HL-60/S4 treated with phorbol 12-myristate 13-acetate at 8.2 ng/mL for 4 days and 3 days (cell line): Measurements from ENCODE around the gene TEKT3.

Experiments used
- in situ Hi-C: fragments of 300-500 bp; cut with MboI; formaldehyde crosslinking; loops from 2 replicates; pipeline ENCODE4 v1.15.0; 2022; ENCODE audit warnings: low sequenced_read_pairs

TEKT3 gene

GRCh38 chr17:15350777-15351477 is 9.5 kb upstream of the TEKT3 start:
- in situ Hi-C loops: no loop called here

DNA sequence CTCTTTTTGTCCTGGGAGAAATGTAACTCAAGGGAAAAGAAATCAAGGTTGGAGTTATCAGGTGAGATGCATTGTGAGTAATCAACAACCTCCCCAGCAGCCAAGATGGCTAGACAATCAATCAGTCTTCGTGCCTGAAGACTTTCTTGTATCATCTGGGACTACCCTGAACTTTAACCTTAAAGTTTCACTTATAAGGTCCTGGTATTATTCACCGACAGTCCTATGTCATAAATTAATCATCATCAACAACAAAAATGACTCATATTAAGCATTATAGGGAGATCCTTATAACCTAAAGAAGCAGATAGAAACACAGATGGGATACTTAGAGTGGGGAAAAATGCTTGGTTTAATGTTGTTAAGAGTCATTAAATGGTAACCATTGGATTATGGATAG is 7.7 kb upstream of the TEKT3 start:
- in situ Hi-C loops: no loop called here

- in situ Hi-C loops: no loop called here
Observed at GRCh38 chr17:15348021-15348420, 6.6 kb upstream of the TEKT3 start.

DNA sequence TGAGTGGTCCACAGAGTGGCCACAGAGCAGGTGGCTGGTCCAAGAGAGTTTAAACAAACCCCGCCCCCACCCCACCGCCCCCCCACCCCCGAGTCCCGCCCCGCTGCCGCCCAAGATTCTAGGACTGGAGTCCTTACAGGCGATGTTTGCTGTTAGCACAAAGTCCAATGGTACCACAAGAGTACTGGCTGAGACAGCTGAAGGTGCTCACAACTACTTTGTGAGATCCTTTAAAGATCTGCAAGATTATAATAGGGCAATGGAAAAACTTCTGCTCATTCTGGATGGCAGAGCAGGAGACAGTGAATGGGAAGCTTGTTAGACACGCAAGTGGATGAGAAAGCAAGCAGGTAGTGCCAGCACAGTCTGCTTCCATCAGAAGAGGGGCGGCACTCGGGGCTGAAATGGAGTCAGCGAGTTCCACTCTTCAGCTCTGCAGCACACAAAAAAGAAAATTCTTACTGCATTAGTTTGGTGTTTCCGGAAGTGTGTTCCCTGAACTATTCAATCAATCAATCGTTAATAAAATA is 4.7 kb upstream of the TEKT3 start:
- in situ Hi-C loops: no loop called here

DNA sequence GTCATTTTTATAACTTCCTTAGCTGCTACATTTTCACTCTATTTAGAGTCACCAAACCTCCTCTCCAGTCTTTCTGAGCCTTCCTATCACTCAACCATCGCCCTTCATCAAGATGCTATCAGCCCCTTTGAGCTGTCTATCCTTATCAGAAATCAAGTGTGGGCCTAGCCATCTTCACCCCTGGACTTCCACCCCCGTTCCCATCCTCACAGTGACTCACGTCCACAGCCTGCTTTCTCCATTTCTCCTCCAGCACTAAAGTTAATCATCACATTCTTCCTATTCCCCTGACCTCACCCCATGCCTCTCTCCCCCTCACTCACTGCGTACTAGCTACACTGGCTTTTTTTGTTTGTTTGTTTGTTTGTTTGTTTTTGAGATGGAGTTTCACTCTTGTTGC is 2.4 kb upstream of the TEKT3 start:
- in situ Hi-C loops: no loop called here

GRCh38 chr17:15342460-15342859 is 1.1 kb upstream of the TEKT3 start:
- in situ Hi-C loops: no loop called here

GRCh38 chr17:15341966-15342365 is 569 bp upstream of the TEKT3 start:
- in situ Hi-C loops: no loop called here

GRCh38 chr17:15340966-15341365 is 431 bp downstream of the TEKT3 start:
- in situ Hi-C loops: no loop called here

GRCh38 chr17:15335446-15335845 is 6.0 kb downstream of the TEKT3 start:
- in situ Hi-C loops: no loop called here

GRCh38 chr17:15334266-15334665 is 7.1 kb downstream of the TEKT3 start:
- in situ Hi-C loops: no loop called here

- in situ Hi-C loops: no loop called here
Observed at GRCh38 chr17:15332338-15332737, 9.1 kb downstream of the TEKT3 start.

GRCh38 chr17:15323131-15323530 is 18.3 kb downstream of the TEKT3 start:
- in situ Hi-C loops: no loop called here

GRCh38 chr17:15321556-15322251 is 19.7 kb downstream of the TEKT3 start:
- in situ Hi-C loops: no loop called here

GRCh38 chr17:15319452-15320010 is 21.9 kb downstream of the TEKT3 start:
- in situ Hi-C loops: no loop called here

DNA sequence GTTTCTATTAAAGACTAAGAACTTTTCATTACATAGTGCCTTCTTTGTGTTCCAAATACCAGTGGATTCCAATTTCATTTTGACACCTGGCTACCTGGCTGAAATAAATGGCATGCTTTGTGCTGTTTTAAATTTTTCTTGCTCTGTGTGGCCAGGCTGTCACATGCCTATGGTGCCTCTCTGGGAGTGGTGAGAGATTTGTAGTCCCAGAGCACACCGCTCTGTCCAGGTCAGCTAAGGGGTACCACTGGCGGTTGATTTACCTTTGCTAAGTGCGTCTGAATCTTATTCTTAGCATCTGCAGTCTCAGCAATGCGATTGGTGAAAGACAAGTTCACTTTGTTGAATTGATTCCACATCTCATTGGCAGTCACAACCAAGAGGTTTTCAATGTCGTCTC is 29.4 kb downstream of the TEKT3 start:
- in situ Hi-C loops: no loop called here

- in situ Hi-C loops: no loop called here
Observed at GRCh38 chr17:15309793-15310192, 31.6 kb downstream of the TEKT3 start.

DNA sequence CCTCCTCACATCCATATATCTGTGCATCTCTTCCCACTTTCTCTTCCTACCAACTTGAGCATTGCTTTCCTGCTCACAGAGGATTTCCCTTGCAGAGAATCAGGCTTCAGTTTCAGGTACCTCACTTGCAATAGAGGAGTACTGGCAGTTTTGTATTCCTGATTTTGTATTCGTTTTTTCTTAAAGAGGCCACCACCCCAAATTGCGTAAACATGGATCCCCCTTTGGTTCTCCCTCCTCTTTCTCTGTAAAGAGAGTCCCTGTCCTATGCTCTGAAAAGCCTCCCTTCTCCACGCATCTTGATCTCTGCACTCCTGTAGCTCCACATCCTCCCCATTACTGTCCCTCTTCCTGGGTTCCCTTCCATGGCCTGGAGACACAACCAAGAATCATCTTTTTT is 32.2 kb downstream of the TEKT3 start:
- in situ Hi-C loops: no loop called here

DNA sequence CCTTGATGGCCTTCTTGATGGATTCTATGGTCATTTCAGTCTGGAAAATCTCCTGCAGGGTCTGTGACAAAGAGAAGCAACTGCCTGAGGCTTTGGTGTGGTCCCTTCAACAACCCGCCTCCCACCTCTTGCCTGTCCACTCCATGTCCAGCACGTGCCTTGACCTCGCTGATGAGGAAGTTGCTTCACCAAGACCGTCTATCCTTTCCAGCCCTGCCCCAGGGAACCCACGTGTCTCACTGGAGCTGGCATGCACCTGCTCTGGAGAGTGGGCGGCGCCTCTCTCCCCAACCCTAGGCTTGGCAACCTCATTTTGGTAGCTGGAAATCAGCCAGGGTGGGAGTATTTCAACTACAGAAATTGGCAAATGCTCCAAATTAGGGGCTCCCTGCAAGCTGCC is 32.6 kb downstream of the TEKT3 start:
- in situ Hi-C loops: no loop called here

DNA sequence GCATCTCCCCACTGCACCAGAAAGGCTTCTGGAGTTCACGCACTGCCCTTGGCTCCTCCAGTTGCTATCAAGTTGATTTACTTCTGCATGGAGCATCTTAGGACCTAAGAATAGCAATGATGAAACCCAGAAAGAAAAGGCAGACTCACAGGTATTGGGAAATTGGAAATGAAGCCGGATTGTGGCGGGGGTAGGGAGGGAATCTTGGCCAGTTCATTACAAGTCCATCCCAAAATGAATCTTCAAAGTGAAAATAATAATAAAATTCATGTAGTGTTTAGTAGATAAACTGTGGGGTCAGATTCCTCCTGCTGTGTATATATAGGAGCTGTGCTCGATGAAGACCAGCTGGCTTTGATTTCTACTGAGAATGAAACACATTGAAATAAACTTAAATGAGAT is 33.7 kb downstream of the TEKT3 start:
- in situ Hi-C loops: no loop called here

GRCh38 chr17:15303851-15304250 is 37.5 kb downstream of the TEKT3 start:
- in situ Hi-C loops: no loop called here

- in situ Hi-C loops: no loop called here
Observed at GRCh38 chr17:15303268-15303667, 38.1 kb downstream of the TEKT3 start.

DNA sequence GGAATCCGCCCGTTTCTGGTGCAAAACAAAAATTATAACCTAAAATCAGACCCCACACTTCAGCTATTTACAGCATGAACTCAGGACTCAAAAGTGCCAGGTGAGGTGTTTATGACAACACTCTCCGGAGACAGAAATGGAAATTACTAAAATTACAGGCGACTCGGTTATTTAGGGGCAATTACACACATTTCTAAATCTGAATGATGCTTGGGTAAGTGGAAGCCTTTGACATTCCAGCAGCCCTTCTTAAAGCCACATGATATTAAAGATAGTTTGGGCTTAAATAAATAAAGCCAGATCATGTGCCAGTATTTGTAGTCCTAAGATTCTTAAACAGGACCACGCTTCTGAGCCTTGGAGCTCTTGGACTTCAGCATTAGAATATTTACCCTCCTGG is 39.6 kb downstream of the TEKT3 start:
- in situ Hi-C loops: no loop called here
